K562 (cell line): ENCODE data around the gene REP15. TPM values are rescaled to one million over a fixed set of nuclear protein-coding genes. Genes with fewer than 3 reads are reported as not detected.

Source experiments
- ATAC-seq: fragments of 200-7000 bp; cut with Tn5 transposase; 3 replicates; pipeline ENCODE4 v1.9.1; 2020; ENCODE audit warnings: moderate library complexity
- BruUV-seq: library from RNA; stranded (reverse); fragments of 400-500 nt; replicated peaks from 2 replicates; lab custom pipeline; 2021; lab: Mats Ljungman, UMichigan
- CTCF ChIA-PET: fragments of 300-600 bp; formaldehyde crosslinking; extraction: SDS; loops from one replicate; lab custom pipeline; 2021; ENCODE audit warnings: low intra/inter-chr PET ratio; lab: Yijun Ruan, JAX
- POLR2A ChIA-PET: fragments of 300-600, 350-650 bp; sonication (Branson Sonifier 250); formaldehyde crosslinking; extraction: SDS; loops from one replicate; lab custom pipeline; 2021; ENCODE audit warnings: antibody characterized with exemption, inconsistent platforms; lab: Yijun Ruan, JAX
- DNase-seq, 4 experiments: peaks; one replicate each; pipeline versions ENCODE4 v3.0.0 to v3.0.0-alpha.2; 2011 to 2018; ENCODE audit warnings: low spot score in 3 of 4, mixed read lengths in 3 of 4; ENCODE audit errors: extremely low read depth in 1 of 4
- FAIRE-seq: peaks from 2 replicates; lab custom pipeline; 2011; peaks lifted over from hg19 to GRCh38; lab: Jason Lieb, UNC
- H2AFZ ChIP-seq: 2 replicates; pipeline ENCODE4 v1.6.0; 2011; ENCODE audit warnings: low read depth, low read length, control low read depth, inconsistent platforms
- H3K27ac ChIP-seq: fragments of 200-600 bp; 3 replicates; pipeline ENCODE4 v1.8.0; 2011; ENCODE audit warnings: low read depth, mild to moderate bottlenecking, control low read depth, inconsistent platforms, low read length, moderate library complexity, mixed read lengths; ENCODE audit errors: extremely low read depth
- H3K27me3 ChIP-seq, 2 experiments: fragments of 300-600 bp in 1 of 2; 2 replicates in 1 of 2; 3 replicates in 1 of 2; pipeline versions ENCODE4 v1.6.0 to v1.8.0; 2011; ENCODE audit warnings: inconsistent platforms in 2 of 2, low read length in 2 of 2, mild to moderate bottlenecking in 1 of 2, mixed read lengths in 1 of 2, moderate library complexity in 1 of 2; ENCODE audit not compliant: control insufficient read depth in 2 of 2, insufficient read depth in 2 of 2
- H3K36me3 ChIP-seq: fragments of 300-600 bp; 3 replicates; pipeline ENCODE4 v1.8.0; 2011; ENCODE audit warnings: mild to moderate bottlenecking, low read length, inconsistent platforms; ENCODE audit not compliant: control insufficient read depth, insufficient read depth
- H3K4me1 ChIP-seq, 2 experiments: fragments of 200-600 bp in 1 of 2; replicated peaks in 1 of 2; 2 replicates in 1 of 2; 3 replicates in 1 of 2; pipeline versions ENCODE4 v1.5.1 to v1.8.0; 2011; ENCODE audit warnings: inconsistent platforms in 2 of 2, low read length in 2 of 2, mild to moderate bottlenecking in 1 of 2, mixed read lengths in 1 of 2, moderate library complexity in 1 of 2; ENCODE audit not compliant: control insufficient read depth in 2 of 2, insufficient read depth in 2 of 2
- H3K4me2 ChIP-seq: 2 replicates; pipeline ENCODE4 v1.6.1; 2011; ENCODE audit warnings: low read length, control low read depth, inconsistent platforms, mixed read lengths; ENCODE audit not compliant: insufficient read depth
- H3K4me3 ChIP-seq: fragments of 200-600 bp; sonication (generic), shearing (Covaris generic); 2 replicates; pipeline ENCODE4 v1.5.1; 2016; ENCODE audit warnings: control low read depth, inconsistent platforms
- H3K79me2 ChIP-seq: fragments of 200-600 bp; 3 replicates; pipeline ENCODE4 v1.8.0; 2011; ENCODE audit warnings: low read length, inconsistent platforms; ENCODE audit not compliant: control insufficient read depth, insufficient read depth
- H3K9ac ChIP-seq, 2 experiments: 2 replicates each; pipeline versions ENCODE4 v1.6.0 to v1.6.1; 2011; ENCODE audit warnings: low read depth in 2 of 2, low read length in 2 of 2, control low read depth in 1 of 2, inconsistent platforms in 1 of 2, mild to moderate bottlenecking in 1 of 2, mixed read lengths in 1 of 2; ENCODE audit not compliant: insufficient read depth in 1 of 2
- H3K9me1 ChIP-seq: one replicate; pipeline ENCODE4 v1.6.0; 2011; ENCODE audit warnings: inconsistent platforms, mild to moderate bottlenecking, low read length, moderate library complexity; ENCODE audit not compliant: control insufficient read depth, insufficient read depth
- H3K9me3 ChIP-seq: replicated peaks from 2 replicates; pipeline ENCODE4 v1.5.1; 2011; ENCODE audit warnings: low read depth, low read length, inconsistent platforms; ENCODE audit not compliant: control insufficient read depth, insufficient read depth
- H4K20me1 ChIP-seq: replicated peaks from 2 replicates; pipeline ENCODE4 v1.6.1; 2011; ENCODE audit warnings: low read length, inconsistent platforms, mixed read lengths; ENCODE audit not compliant: control insufficient read depth, insufficient read depth
- ARHGAP35 ChIP-seq: fragments of 450-650 bp; IDR thresholded peaks from 2 replicates; pipeline ENCODE4 v1.6.1; 2018; ENCODE audit not compliant: partially characterized antibody
- ARNT ChIP-seq, 2 experiments: fragments of 450-650 bp; IDR thresholded peaks; 2 replicates each; pipeline ENCODE4 v1.6.1; 2016; ENCODE audit warnings: mild to moderate bottlenecking in 1 of 2
- BCOR ChIP-seq: fragments of 450-650 bp; IDR thresholded peaks from 2 replicates; pipeline ENCODE4 v1.6.1; 2016
- CHD4 ChIP-seq: fragments of 200-600 bp; sonication (generic); IDR thresholded peaks from 3 replicates; pipeline ENCODE4 v1.6.1; 2012; ENCODE audit warnings: low read depth, mild to moderate bottlenecking, mixed read lengths, low read length, inconsistent platforms; ENCODE audit not compliant: insufficient read depth, insufficient replicate concordance, poor library complexity, severe bottlenecking
- FOSL1 ChIP-seq: fragments of 200-800 bp; sonication (Bioruptor generic); conservative IDR thresholded peaks from 2 replicates; pipeline ENCODE4 v1.6.1; 2016; ENCODE audit warnings: missing genetic modification characterization, missing compliant biosample characterization
- HDAC8 ChIP-seq: fragments of 450-650 bp; IDR thresholded peaks from 2 replicates; pipeline ENCODE4 v1.6.1; 2016; ENCODE audit warnings: mild to moderate bottlenecking, missing genetic modification characterization, moderate library complexity, missing compliant biosample characterization
- HOXB6 ChIP-seq: fragments of 250-450 bp; sonication (Bioruptor Pico); IDR thresholded peaks from 2 replicates; pipeline ENCODE4 v1.5.1; 2022; ENCODE audit warnings: mild to moderate bottlenecking, borderline replicate concordance
- SAFB2 ChIP-seq: fragments of 200-400 bp; formaldehyde crosslinking; IDR thresholded peaks from 2 replicates; pipeline ENCODE4 v1.6.1; 2018; ENCODE audit warnings: borderline replicate concordance, low read length, low read depth, moderate library complexity; ENCODE audit not compliant: severe bottlenecking
- TCF3 ChIP-seq: sonication (generic); formaldehyde crosslinking; IDR thresholded peaks from 2 replicates; pipeline ENCODE4 v1.4.0; 2020; ENCODE audit warnings: mild to moderate bottlenecking, missing genetic modification reagents
- ZBTB7A ChIP-seq: IDR thresholded peaks from 2 replicates; pipeline ENCODE4 v1.6.1; 2011; ENCODE audit warnings: low read depth, mild to moderate bottlenecking, low read length, moderate library complexity, borderline replicate concordance; ENCODE audit not compliant: control insufficient read depth
- ZC3H4 ChIP-seq: sonication (generic); formaldehyde crosslinking; IDR thresholded peaks from 2 replicates; pipeline ENCODE4 v1.9.0; 2021; ENCODE audit warnings: missing genetic modification reagents, borderline replicate concordance
- ZNF707 ChIP-seq: fragments of 250-450 bp; sonication (Bioruptor Pico); conservative IDR thresholded peaks from 2 replicates; pipeline ENCODE4 v1.8.0; 2022; ENCODE audit warnings: inconsistent platforms, mild to moderate bottlenecking, moderate library complexity
- WGBS: fragments of 100-300 bp; shearing (Covaris generic); methylation state at CpG from one replicate; pipeline ENCODE4 v1.1.6; 2016; ENCODE audit warnings: low coverage, mixed read lengths; ENCODE audit not compliant: insufficient coverage; ENCODE audit errors: missing lambda C conversion rate; 5-methylcytosine and 5-hydroxymethylcytosine counted together
- in situ Hi-C: fragments of 300-500 bp; cut with MboI; formaldehyde crosslinking; loops from 4 replicates; pipeline ENCODE4 v1.15.0; 2018; ENCODE audit warnings: inconsistent platforms, mixed read lengths
- intact Hi-C: fragments of 100-400 bp; cut with micrococcal nuclease; formaldehyde crosslinking; loops from 2 replicates; pipeline ENCODE4 v1.14.2; 2022
- polyA plus RNA-seq, 8 experiments: library from polyadenylated mRNA; depleted of rRNA in 4 of 8; stranded (reverse) in 5 of 8; unstranded in 3 of 8; fragments of >200 nt; fragmentation: Nextera tagmentation in 2 of 8; fragmentation: Illumina TruSeq in 1 of 8; extraction: Ambion mirVana in 2 of 8; extraction: Trizol in 1 of 8; gene quantifications; 2 replicates each; pipeline versions ENCODE4 v1.2.1 to v1.2.3, GENCODE V29; 2011 to 2014; ENCODE audit warnings: inconsistent platforms in 1 of 8, missing spikeins in 1 of 8
- total RNA-seq, 7 experiments: library from RNA; depleted of rRNA in 6 of 7; stranded (reverse); fragments of >200 nt in 6 of 7; fragmentation: Illumina TruSeq in 2 of 7; extraction: Trizol in 2 of 7; gene quantifications; 2 replicates each; pipeline versions ENCODE4 v1.2.1 to v1.2.3, GENCODE V29; 2011 to 2021; ENCODE audit warnings: low replicate concordance in 1 of 7
- TF ChIP-seq, protein P1 (sequence below): sonication (generic); formaldehyde crosslinking; IDR thresholded peaks from 2 replicates; pipeline ENCODE4 v1.8.1; 2022; ENCODE audit warnings: missing genetic modification reagents
- TF ChIP-seq, protein P2 (sequence below): fragments of 450-650 bp; IDR thresholded peaks from 2 replicates; pipeline ENCODE4 v1.6.1; 2016; ENCODE audit warnings: borderline replicate concordance

Gene REP15
- total and polyA plus RNA-seq, 9 of the 15 experiments (the other 6 are each of a cell fraction or from before 2014, with no cell fraction given): not detected

DNA sequence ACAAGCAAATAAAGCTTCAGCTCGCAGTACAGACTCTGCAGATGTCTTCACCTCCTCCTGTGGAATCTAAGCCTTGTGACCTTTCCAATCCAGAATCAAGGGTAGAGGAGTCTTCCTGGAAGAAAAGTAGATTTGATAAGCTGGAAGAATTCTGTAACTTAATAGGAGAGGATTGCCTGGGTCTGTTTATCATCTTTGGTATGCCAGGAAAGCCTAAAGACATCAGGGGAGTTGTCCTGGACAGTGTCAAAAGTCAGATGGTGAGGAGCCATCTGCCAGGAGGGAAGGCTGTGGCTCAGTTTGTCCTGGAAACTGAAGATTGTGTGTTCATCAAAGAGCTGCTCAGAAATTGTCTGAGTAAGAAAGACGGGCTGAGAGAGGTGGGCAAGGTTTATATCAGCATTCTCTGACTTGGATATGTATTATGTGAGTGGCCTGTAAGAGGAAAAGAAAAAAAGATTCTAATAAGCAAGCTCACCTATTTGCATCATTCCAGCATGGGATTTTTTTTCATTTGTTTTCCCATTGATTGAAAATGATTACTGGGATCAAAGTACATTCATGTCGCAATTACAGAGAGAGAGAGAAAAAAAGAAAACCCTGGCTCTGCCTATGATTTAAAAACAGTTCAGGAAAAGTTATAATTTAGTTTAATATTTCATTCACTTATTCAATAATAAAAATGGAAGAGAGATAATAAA lies 767 bp downstream of the REP15 start:
- FAIRE-seq (no peak), ATAC-seq (no peak), DNase-seq (no peak)
- Histone ChIP-seq H4K20me1 (no peaks in the 10 kb centered on the region; the same call in 1 of the 2 replicates), H3K4me2 (no peak overlapping the region), H2AFZ (no peak overlapping the region), H3K9me1 (no peaks in the 10 kb centered on the region), H3K36me3 (no peaks in the 10 kb centered on the region), H3K4me3 (no peak overlapping the region), H3K9me3 (no peaks in the 10 kb centered on the region), H3K27ac (no peak overlapping the region), H3K79me2 (no peaks in the 10 kb centered on the region), H3K4me1 (no peaks in the 10 kb centered on the region), H3K27me3 (peaks cover 16 to 23% of the 10 kb centered on the region in 2 experiments), H3K9ac (no peak overlapping the region)
- 7% methylated on average over 3 of the region's 3 CpGs for WGBS
- BruUV-seq: no TSS peak
- in situ Hi-C loops (no loop called here), intact Hi-C loops (no loop called here)
- CTCF ChIA-PET: no interaction called here
- POLR2A ChIA-PET: interaction anchor here (0.7 kb wide), 1 partner anchor 17 kb away, joined by 3 read pairs; no protein-coding TSS in a partner anchor
- TF ChIP-seq, protein P1, sequence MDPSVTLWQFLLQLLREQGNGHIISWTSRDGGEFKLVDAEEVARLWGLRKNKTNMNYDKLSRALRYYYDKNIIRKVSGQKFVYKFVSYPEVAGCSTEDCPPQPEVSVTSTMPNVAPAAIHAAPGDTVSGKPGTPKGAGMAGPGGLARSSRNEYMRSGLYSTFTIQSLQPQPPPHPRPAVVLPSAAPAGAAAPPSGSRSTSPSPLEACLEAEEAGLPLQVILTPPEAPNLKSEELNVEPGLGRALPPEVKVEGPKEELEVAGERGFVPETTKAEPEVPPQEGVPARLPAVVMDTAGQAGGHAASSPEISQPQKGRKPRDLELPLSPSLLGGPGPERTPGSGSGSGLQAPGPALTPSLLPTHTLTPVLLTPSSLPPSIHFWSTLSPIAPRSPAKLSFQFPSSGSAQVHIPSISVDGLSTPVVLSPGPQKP (CRISPR knock-in tag): no peak
- no peak for TF ChIP-seq ZC3H4 (CRISPR knock-in tag)
- TF ChIP-seq HDAC8 (tag): no peak
- no peak for TF ChIP-seq SAFB2
- no peak for TF ChIP-seq ZBTB7A
- no peak for TF ChIP-seq ARNT (IDR thresholded peaks at IDR 0.05)
- TF ChIP-seq FOSL1 (tag): no peak
- no peak for TF ChIP-seq CHD4
- no peak for TF ChIP-seq BCOR
- no peak for TF ChIP-seq ARHGAP35
- TF ChIP-seq HOXB6: no peak
- no peak for TF ChIP-seq ZNF707 (CRISPR knock-in tag)
- TF ChIP-seq TCF3: no peak
- TF ChIP-seq, protein P2, sequence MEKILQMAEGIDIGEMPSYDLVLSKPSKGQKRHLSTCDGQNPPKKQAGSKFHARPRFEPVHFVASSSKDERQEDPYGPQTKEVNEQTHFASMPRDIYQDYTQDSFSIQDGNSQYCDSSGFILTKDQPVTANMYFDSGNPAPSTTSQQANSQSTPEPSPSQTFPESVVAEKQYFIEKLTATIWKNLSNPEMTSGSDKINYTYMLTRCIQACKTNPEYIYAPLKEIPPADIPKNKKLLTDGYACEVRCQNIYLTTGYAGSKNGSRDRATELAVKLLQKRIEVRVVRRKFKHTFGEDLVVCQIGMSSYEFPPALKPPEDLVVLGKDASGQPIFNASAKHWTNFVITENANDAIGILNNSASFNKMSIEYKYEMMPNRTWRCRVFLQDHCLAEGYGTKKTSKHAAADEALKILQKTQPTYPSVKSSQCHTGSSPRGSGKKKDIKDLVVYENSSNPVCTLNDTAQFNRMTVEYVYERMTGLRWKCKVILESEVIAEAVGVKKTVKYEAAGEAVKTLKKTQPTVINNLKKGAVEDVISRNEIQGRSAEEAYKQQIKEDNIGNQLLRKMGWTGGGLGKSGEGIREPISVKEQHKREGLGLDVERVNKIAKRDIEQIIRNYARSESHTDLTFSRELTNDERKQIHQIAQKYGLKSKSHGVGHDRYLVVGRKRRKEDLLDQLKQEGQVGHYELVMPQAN: no peak
